ENCODE results near the gene ITPR1.

Gene ITPR1

DNA sequence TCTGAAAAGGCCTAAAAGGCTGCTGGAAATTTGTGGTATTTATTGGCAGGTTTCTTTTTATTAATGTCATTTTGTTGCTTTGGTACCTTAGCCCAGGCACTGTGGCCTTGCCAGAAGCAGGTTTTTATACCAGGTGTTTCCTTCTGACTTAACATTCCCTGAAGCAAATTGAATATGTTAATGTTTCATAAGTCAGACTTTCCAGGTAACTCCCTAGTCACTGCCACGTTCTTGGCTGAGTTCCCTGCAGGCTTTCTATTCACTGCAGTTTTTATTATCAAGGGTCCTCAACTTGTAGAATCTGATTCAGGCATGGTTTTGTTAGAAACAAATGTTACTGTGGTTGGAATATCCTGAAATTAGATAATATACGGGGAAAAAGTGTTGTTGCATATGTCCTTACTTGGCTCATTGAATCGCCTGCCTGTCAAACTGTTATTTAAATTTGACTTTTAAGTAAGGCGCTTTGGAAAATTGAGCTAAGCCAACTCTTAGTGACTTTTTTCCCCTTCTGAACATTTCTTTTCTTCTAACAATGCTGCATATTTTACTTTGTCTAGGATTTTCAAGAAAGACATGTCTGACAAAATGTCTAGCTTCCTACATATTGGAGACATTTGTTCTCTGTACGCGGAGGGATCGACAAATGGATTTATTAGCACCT, 22.9 kb downstream of the ITPR1 start:
- no peak for DNase-seq (ENCODE audit: extremely low read depth, low read depth)
- no peak overlapping the region for H3K4me3 ChIP-seq (replicated peaks; ENCODE audit: low read depth, low read length)
- TF ChIP-seq, protein P1, sequence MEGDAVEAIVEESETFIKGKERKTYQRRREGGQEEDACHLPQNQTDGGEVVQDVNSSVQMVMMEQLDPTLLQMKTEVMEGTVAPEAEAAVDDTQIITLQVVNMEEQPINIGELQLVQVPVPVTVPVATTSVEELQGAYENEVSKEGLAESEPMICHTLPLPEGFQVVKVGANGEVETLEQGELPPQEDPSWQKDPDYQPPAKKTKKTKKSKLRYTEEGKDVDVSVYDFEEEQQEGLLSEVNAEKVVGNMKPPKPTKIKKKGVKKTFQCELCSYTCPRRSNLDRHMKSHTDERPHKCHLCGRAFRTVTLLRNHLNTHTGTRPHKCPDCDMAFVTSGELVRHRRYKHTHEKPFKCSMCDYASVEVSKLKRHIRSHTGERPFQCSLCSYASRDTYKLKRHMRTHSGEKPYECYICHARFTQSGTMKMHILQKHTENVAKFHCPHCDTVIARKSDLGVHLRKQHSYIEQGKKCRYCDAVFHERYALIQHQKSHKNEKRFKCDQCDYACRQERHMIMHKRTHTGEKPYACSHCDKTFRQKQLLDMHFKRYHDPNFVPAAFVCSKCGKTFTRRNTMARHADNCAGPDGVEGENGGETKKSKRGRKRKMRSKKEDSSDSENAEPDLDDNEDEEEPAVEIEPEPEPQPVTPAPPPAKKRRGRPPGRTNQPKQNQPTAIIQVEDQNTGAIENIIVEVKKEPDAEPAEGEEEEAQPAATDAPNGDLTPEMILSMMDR (IDR thresholded peaks at IDR 0.05; ENCODE audit: low read depth, low read length, missing control alignments): no peak

GRCh38 chr3:4517093-4517492, 23.9 kb downstream of the ITPR1 start:
- TF ChIP-seq, protein P1 (IDR thresholded peaks at IDR 0.05; ENCODE audit: low read depth, low read length, missing control alignments): no peak
- H3K4me3 ChIP-seq (replicated peaks; ENCODE audit: low read depth, low read length): no peak overlapping the region
- no peak for DNase-seq (ENCODE audit: extremely low read depth, low read depth)

DNA sequence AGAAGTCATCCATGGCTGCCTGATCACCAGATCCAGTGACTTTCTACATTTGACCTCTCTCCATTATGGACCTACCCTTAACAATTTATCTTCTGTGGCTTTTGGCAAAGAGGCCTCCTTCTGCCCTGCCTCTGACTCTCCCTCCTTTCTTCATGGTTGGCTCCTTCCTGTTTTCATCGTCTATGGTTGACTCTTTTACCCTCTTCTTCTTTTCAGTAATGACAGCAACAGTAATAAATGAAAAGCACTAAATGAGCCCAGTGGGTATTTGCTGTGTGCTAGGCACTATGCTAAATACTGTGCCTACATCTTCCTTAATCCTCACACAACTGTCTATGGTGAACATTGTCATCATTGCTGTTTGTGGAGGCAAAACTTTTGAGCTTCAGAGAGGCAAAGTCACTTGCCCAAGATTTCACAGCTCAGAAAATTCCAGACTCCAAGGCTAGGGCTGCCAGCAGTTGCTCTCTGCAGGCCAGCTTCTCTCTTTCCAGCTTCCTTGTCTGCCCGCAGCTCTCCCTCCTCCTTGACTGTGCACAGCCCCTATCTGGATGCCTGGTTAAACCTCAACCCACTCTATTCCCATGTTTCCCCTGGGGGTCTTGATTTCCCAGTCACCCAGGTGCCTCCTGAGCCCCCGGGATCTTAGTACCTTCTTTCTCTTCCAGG, 24.6 kb downstream of the ITPR1 start:
- H3K4me3 ChIP-seq (replicated peaks; ENCODE audit: low read depth, low read length): no peak overlapping the region
- TF ChIP-seq, protein P1 (IDR thresholded peaks at IDR 0.05; ENCODE audit: low read depth, low read length, missing control alignments): no peak
- DNase-seq (ENCODE audit: extremely low read depth, low read depth): no peak

- no peak overlapping the region for H3K4me3 ChIP-seq (replicated peaks; ENCODE audit: low read depth, low read length)
- no peak for DNase-seq (ENCODE audit: extremely low read depth, low read depth)
- TF ChIP-seq, protein P1 (IDR thresholded peaks at IDR 0.05; ENCODE audit: low read depth, low read length, missing control alignments): no peak
These were observed 27.1 kb downstream of the ITPR1 start for GRCh38 chr3:4520033-4520816.

- no peak for DNase-seq (ENCODE audit: extremely low read depth, low read depth)
- H3K4me3 ChIP-seq (replicated peaks; ENCODE audit: low read depth, low read length): no peak overlapping the region
- TF ChIP-seq, protein P1 (IDR thresholded peaks at IDR 0.05; ENCODE audit: low read depth, low read length, missing control alignments): no peak
These were observed 29.8 kb downstream of the ITPR1 start for GRCh38 chr3:4522947-4523346.

DNA sequence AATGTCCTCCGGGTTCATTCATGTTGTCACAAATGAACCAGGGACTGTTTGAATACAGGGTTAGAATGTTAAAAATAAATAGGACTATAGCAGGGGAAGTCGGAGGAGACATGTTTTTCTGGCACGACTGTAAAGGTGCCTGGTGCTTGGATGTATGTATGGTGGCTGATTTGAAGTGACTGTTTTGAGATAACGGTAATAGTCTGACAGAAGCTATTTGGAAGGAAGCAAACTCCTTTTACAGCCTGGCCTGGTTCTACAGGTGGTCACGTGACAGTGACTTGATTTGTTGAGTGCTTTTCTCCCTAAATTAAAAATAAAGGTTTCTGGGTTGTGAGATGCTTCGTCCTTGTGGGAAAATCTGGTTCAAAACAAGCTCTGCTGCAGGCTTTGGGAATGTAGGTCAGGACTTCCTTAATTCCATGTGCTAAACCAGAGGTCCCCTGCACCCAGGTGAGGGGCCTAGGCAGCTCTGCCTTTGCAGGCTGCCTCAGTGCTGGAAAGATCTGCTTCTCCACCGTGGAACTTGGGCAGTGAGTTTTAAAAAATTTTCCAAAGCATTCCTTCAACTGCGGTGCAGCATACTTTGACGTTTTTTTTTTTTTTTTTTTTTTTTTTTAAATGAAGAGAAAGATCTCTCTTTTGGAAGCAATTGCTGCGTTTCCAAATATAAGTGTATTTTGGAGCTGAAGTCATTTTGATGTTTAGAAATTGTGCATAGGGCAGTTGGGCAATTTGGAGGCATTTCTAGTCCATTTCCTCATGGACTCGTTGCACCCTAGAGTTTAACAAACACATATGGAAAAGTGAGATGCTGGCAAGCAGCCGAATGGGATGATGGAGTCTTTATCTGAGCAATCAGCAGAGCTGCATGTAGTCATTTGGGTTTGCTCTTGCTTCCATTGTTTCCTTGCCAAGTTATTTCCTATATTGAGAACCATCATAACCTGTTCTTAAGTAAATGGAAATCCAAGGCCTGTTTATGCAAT, 30.9 kb downstream of the ITPR1 start:
- TF ChIP-seq, protein P1 (IDR thresholded peaks at IDR 0.05; ENCODE audit: low read depth, low read length, missing control alignments): no peak
- DNase-seq (ENCODE audit: extremely low read depth, low read depth): peak; percentile 61
- H3K4me3 ChIP-seq (replicated peaks; ENCODE audit: low read depth, low read length): no peak overlapping the region

Measured in HFF-Myc (cell line).